ENCODE data around the gene CCL20. TPM values are rescaled to one million over a fixed set of nuclear protein-coding genes. Genes with fewer than 3 reads are reported as not detected.

Gene CCL20
- total and polyA plus RNA-seq, 2 of the 8 experiments (the other 6 are each of a cell fraction or from before 2014, with no cell fraction given): not detected

DNA sequence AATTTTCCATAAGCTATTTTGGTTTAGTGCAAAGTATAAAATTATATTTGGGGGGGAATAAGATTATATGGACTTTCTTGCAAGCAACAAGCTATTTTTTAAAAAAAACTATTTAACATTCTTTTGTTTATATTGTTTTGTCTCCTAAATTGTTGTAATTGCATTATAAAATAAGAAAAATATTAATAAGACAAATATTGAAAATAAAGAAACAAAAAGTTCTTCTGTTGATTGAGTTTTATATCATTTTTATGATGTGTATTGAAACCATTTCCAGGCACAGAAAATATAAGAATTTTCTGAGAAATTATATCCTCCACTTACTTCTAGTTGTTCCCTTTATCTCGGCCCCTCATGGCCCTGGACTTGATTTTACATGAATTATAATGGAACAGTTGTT, 3.7 kb downstream of the CCL20 start (continued):
- TF ChIP-seq, protein P1, sequence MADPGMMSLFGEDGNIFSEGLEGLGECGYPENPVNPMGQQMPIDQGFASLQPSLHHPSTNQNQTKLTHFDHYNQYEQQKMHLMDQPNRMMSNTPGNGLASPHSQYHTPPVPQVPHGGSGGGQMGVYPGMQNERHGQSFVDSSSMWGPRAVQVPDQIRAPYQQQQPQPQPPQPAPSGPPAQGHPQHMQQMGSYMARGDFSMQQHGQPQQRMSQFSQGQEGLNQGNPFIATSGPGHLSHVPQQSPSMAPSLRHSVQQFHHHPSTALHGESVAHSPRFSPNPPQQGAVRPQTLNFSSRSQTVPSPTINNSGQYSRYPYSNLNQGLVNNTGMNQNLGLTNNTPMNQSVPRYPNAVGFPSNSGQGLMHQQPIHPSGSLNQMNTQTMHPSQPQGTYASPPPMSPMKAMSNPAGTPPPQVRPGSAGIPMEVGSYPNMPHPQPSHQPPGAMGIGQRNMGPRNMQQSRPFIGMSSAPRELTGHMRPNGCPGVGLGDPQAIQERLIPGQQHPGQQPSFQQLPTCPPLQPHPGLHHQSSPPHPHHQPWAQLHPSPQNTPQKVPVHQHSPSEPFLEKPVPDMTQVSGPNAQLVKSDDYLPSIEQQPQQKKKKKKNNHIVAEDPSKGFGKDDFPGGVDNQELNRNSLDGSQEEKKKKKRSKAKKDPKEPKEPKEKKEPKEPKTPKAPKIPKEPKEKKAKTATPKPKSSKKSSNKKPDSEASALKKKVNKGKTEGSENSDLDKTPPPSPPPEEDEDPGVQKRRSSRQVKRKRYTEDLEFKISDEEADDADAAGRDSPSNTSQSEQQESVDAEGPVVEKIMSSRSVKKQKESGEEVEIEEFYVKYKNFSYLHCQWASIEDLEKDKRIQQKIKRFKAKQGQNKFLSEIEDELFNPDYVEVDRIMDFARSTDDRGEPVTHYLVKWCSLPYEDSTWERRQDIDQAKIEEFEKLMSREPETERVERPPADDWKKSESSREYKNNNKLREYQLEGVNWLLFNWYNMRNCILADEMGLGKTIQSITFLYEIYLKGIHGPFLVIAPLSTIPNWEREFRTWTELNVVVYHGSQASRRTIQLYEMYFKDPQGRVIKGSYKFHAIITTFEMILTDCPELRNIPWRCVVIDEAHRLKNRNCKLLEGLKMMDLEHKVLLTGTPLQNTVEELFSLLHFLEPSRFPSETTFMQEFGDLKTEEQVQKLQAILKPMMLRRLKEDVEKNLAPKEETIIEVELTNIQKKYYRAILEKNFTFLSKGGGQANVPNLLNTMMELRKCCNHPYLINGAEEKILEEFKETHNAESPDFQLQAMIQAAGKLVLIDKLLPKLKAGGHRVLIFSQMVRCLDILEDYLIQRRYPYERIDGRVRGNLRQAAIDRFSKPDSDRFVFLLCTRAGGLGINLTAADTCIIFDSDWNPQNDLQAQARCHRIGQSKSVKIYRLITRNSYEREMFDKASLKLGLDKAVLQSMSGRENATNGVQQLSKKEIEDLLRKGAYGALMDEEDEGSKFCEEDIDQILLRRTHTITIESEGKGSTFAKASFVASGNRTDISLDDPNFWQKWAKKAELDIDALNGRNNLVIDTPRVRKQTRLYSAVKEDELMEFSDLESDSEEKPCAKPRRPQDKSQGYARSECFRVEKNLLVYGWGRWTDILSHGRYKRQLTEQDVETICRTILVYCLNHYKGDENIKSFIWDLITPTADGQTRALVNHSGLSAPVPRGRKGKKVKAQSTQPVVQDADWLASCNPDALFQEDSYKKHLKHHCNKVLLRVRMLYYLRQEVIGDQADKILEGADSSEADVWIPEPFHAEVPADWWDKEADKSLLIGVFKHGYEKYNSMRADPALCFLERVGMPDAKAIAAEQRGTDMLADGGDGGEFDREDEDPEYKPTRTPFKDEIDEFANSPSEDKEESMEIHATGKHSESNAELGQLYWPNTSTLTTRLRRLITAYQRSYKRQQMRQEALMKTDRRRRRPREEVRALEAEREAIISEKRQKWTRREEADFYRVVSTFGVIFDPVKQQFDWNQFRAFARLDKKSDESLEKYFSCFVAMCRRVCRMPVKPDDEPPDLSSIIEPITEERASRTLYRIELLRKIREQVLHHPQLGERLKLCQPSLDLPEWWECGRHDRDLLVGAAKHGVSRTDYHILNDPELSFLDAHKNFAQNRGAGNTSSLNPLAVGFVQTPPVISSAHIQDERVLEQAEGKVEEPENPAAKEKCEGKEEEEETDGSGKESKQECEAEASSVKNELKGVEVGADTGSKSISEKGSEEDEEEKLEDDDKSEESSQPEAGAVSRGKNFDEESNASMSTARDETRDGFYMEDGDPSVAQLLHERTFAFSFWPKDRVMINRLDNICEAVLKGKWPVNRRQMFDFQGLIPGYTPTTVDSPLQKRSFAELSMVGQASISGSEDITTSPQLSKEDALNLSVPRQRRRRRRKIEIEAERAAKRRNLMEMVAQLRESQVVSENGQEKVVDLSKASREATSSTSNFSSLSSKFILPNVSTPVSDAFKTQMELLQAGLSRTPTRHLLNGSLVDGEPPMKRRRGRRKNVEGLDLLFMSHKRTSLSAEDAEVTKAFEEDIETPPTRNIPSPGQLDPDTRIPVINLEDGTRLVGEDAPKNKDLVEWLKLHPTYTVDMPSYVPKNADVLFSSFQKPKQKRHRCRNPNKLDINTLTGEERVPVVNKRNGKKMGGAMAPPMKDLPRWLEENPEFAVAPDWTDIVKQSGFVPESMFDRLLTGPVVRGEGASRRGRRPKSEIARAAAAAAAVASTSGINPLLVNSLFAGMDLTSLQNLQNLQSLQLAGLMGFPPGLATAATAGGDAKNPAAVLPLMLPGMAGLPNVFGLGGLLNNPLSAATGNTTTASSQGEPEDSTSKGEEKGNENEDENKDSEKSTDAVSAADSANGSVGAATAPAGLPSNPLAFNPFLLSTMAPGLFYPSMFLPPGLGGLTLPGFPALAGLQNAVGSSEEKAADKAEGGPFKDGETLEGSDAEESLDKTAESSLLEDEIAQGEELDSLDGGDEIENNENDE (IDR thresholded peaks at IDR 0.05; ENCODE audit: insufficient replicate concordance, low read length): no peak
- no peak for TF ChIP-seq SIN3A (conservative IDR thresholded peaks at IDR 0.05 in 1 of 2, IDR thresholded peaks at IDR 0.05 in 1 of 2; ENCODE audit: low read depth in 1 of 2, low read length in 2 of 2)
- TF ChIP-seq RXRA (IDR thresholded peaks at IDR 0.05; ENCODE audit: insufficient read depth, low read depth, low read length): no peak
- no peak for TF ChIP-seq TEAD4 (IDR thresholded peaks at IDR 0.05; ENCODE audit: low read depth, low read length)
- no peak for TF ChIP-seq POLR2A (IDR thresholded peaks at IDR 0.05; ENCODE audit: control extremely low read depth in 1 of 2, low read depth in 2 of 2, low read length in 2 of 2)
- no peak for TF ChIP-seq POU5F1 (IDR thresholded peaks at IDR 0.05; ENCODE audit: low read depth, low read length)
- no peak for TF ChIP-seq SRF (IDR thresholded peaks at IDR 0.05; ENCODE audit: low read depth, low read length)
- no peak for TF ChIP-seq RNF2 (IDR thresholded peaks at IDR 0.05; ENCODE audit: borderline replicate concordance, low read depth, low read length, missing control alignments, poor library complexity, severe bottlenecking)
- TF ChIP-seq SAP30 (IDR thresholded peaks at IDR 0.05; ENCODE audit: insufficient read depth, insufficient replicate concordance, low read length): no peak

Data from H1 (cell line).